HepG2 (cell line): ENCODE results near the gene NRL. TPM values are rescaled to one million over a fixed set of nuclear protein-coding genes. Genes with fewer than 3 reads are reported as not detected.

Experiments used
- BRCA1 ChIP-seq: sonication (generic); formaldehyde crosslinking; IDR thresholded peaks from 2 replicates; pipeline ENCODE4 v1.4.0; 2020; ENCODE audit warnings: missing genetic modification reagents
- CHD2 ChIP-seq: IDR thresholded peaks from 2 replicates; pipeline ENCODE4 v1.6.1; 2011; ENCODE audit warnings: low read depth, low read length, improper control_type of control experiment
- MIER2 ChIP-seq: IDR thresholded peaks from 2 replicates; pipeline ENCODE4 v1.6.1; 2016; ENCODE audit warnings: missing biosample characterization, missing genetic modification reagents
- NFRKB ChIP-seq: fragments of 450-650 bp; IDR thresholded peaks from 2 replicates; pipeline ENCODE4 v1.6.1; 2017
- ZKSCAN5 ChIP-seq: sonication (generic); formaldehyde crosslinking; IDR thresholded peaks from 2 replicates; pipeline ENCODE4 v1.5.1; 2020; ENCODE audit warnings: mild to moderate bottlenecking, missing genetic modification reagents
- ZNF768 ChIP-seq: sonication (generic); formaldehyde crosslinking; IDR thresholded peaks from 2 replicates; pipeline ENCODE4 v1.4.0; 2020; ENCODE audit warnings: missing genetic modification reagents
- ZNF841 ChIP-seq: sonication (generic); formaldehyde crosslinking; IDR thresholded peaks from 2 replicates; pipeline ENCODE4 v1.8.1; 2023; ENCODE audit warnings: missing genetic modification reagents, borderline replicate concordance
- polyA plus RNA-seq, 8 experiments: library from polyadenylated mRNA; depleted of rRNA in 3 of 8; stranded (reverse) in 7 of 8; unstranded in 1 of 8; fragments of >200 nt; fragmentation: Illumina TruSeq in 4 of 8; extraction: Trizol in 4 of 8; gene quantifications; 2 replicates each; pipeline versions ENCODE4 v1.2.1 to v1.2.3, GENCODE V29; 2011 to 2016; ENCODE audit warnings: low read depth in 4 of 8, missing spikeins in 1 of 8, mixed read lengths in 1 of 8; ENCODE audit not compliant: insufficient read depth in 1 of 8
- total RNA-seq, 5 experiments: library from RNA; depleted of rRNA; stranded (reverse); fragments of >200 nt; fragmentation: Illumina TruSeq; extraction: Trizol; gene quantifications; 2 replicates each; pipeline ENCODE4 v1.2.3, GENCODE V29; 2016; ENCODE audit warnings: low read depth in 1 of 5
- TF ChIP-seq, protein P1 (sequence below): sonication (generic); formaldehyde crosslinking; IDR thresholded peaks from 2 replicates; pipeline ENCODE4 v1.4.0; 2020; ENCODE audit warnings: missing genetic modification reagents
- TF ChIP-seq, protein P2 (sequence below): sonication (generic); formaldehyde crosslinking; conservative IDR thresholded peaks from 2 replicates; pipeline ENCODE4 v1.8.1; 2023; ENCODE audit warnings: missing genetic modification reagents
- TF ChIP-seq, protein P3 (sequence below): sonication (generic); formaldehyde crosslinking; IDR thresholded peaks from 2 replicates; pipeline ENCODE4 v1.5.0; 2020; ENCODE audit warnings: missing genetic modification reagents

NRL gene
- total and polyA plus RNA-seq, 2 of the 13 experiments (the other 11 are each of a cell fraction or from before 2014, with no cell fraction given): 2.5 to 4.7 TPM

DNA sequence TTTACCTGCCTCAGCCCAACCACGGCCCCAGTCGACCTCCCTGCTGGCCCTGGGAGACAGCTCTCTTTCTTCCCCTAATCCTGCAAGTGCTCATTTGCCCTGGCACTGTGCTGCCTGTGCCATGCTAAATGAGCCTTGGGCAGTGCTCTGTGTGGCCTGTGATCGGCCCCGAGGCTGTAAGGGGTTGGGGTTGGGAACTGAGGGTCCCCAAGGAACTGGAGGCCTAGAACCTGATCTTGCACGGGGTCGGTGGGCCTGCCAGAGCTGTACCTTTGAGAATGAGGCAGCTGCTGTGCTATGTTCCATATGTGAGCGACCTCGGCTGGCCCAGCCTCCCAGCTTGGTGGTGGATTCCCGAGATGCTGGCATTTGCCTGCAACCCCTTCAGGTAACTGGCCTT, 35.3 kb upstream of the NRL start (continued):
- TF ChIP-seq, protein P1, sequence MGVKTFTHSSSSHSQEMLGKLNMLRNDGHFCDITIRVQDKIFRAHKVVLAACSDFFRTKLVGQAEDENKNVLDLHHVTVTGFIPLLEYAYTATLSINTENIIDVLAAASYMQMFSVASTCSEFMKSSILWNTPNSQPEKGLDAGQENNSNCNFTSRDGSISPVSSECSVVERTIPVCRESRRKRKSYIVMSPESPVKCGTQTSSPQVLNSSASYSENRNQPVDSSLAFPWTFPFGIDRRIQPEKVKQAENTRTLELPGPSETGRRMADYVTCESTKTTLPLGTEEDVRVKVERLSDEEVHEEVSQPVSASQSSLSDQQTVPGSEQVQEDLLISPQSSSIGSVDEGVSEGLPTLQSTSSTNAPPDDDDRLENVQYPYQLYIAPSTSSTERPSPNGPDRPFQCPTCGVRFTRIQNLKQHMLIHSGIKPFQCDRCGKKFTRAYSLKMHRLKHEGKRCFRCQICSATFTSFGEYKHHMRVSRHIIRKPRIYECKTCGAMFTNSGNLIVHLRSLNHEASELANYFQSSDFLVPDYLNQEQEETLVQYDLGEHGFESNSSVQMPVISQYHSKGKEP: no peak
- TF ChIP-seq, protein P2, sequence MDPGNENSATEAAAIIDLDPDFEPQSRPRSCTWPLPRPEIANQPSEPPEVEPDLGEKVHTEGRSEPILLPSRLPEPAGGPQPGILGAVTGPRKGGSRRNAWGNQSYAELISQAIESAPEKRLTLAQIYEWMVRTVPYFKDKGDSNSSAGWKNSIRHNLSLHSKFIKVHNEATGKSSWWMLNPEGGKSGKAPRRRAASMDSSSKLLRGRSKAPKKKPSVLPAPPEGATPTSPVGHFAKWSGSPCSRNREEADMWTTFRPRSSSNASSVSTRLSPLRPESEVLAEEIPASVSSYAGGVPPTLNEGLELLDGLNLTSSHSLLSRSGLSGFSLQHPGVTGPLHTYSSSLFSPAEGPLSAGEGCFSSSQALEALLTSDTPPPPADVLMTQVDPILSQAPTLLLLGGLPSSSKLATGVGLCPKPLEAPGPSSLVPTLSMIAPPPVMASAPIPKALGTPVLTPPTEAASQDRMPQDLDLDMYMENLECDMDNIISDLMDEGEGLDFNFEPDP (CRISPR knock-in tag): no peak
- no peak for TF ChIP-seq BRCA1 (CRISPR knock-in tag)
- no peak for TF ChIP-seq ZKSCAN5 (CRISPR knock-in tag)
- TF ChIP-seq ZNF768 (CRISPR knock-in tag): peak; percentile 27; the same call in 1 of the 2 replicates
- 0 out of 2 replicates have a peak, but pooled peaks have one; percentile 25 for TF ChIP-seq CHD2
- no peak for TF ChIP-seq MIER2 (CRISPR knock-in tag)
- TF ChIP-seq ZNF841 (CRISPR knock-in tag): no peak
- TF ChIP-seq, protein P3, sequence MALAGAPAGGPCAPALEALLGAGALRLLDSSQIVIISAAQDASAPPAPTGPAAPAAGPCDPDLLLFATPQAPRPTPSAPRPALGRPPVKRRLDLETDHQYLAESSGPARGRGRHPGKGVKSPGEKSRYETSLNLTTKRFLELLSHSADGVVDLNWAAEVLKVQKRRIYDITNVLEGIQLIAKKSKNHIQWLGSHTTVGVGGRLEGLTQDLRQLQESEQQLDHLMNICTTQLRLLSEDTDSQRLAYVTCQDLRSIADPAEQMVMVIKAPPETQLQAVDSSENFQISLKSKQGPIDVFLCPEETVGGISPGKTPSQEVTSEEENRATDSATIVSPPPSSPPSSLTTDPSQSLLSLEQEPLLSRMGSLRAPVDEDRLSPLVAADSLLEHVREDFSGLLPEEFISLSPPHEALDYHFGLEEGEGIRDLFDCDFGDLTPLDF (CRISPR knock-in tag): no peak
- no peak for TF ChIP-seq NFRKB
- TF ChIP-seq, all 625 proteins: peak for 6
